GM21825 (cell line): ENCODE results near the gene VPS13D.

Experiments
- ATAC-seq: cut with Tn5 transposase; IDR thresholded peaks from one replicate; pipeline ENCODE4 v1.9.1; 2021; ENCODE audit warnings: mild to moderate bottlenecking, moderate library complexity; ENCODE audit not compliant: unreplicated experiment

The VPS13D gene

GRCh38 chr1:12333036-12333785, 103.4 kb downstream of the VPS13D start:
- no peak for ATAC-seq

GRCh38 chr1:12335815-12336214, 106.0 kb downstream of the VPS13D start:
- no peak for ATAC-seq

GRCh38 chr1:12336413-12336812, 106.6 kb downstream of the VPS13D start:
- ATAC-seq: no peak

- no peak for ATAC-seq
Observed at GRCh38 chr1:12338017-12338416, 108.2 kb downstream of the VPS13D start.

GRCh38 chr1:12338823-12339222, 109.0 kb downstream of the VPS13D start:
- ATAC-seq: no peak

GRCh38 chr1:12339396-12339795, 109.6 kb downstream of the VPS13D start:
- ATAC-seq: no peak

- ATAC-seq: no peak
Observed at GRCh38 chr1:12339811-12340543, 110.1 kb downstream of the VPS13D start.

- no peak for ATAC-seq
Observed at GRCh38 chr1:12340544-12340930, 110.7 kb downstream of the VPS13D start.

GRCh38 chr1:12341667-12342066, 111.8 kb downstream of the VPS13D start:
- no peak for ATAC-seq

GRCh38 chr1:12342401-12343003, 112.7 kb downstream of the VPS13D start:
- no peak for ATAC-seq

- ATAC-seq: no peak
Observed at GRCh38 chr1:12343823-12344487, 114.1 kb downstream of the VPS13D start.

- no peak for ATAC-seq
Observed at GRCh38 chr1:12344596-12345349, 114.9 kb downstream of the VPS13D start.

- ATAC-seq: peak; percentile 45
Observed at GRCh38 chr1:12345350-12346217, 115.8 kb downstream of the VPS13D start.

- no peak for ATAC-seq
Observed at GRCh38 chr1:12346483-12347151, 116.8 kb downstream of the VPS13D start.

- no peak for ATAC-seq
Observed at GRCh38 chr1:12348113-12348512, 118.3 kb downstream of the VPS13D start.

GRCh38 chr1:12353981-12354380, 124.2 kb downstream of the VPS13D start:
- no peak for ATAC-seq

GRCh38 chr1:12356004-12356890, 126.4 kb downstream of the VPS13D start:
- no peak for ATAC-seq

- no peak for ATAC-seq
Observed at GRCh38 chr1:12358499-12358898, 128.7 kb downstream of the VPS13D start.
